ENCODE measurements around the gene RAB11FIP2. TPM values are rescaled to one million over a fixed set of nuclear protein-coding genes. Genes with fewer than 3 reads are reported as not detected.
"Not testable (repeated sequence)": the region's sequence is repeated elsewhere in the genome, so short reads cannot be mapped to it uniquely, and the experiment has no call there.

Gene RAB11FIP2
- total RNA-seq, 6 experiments from 2014 or later = 5.3 to 14.3 (median 6.9) TPM

DNA sequence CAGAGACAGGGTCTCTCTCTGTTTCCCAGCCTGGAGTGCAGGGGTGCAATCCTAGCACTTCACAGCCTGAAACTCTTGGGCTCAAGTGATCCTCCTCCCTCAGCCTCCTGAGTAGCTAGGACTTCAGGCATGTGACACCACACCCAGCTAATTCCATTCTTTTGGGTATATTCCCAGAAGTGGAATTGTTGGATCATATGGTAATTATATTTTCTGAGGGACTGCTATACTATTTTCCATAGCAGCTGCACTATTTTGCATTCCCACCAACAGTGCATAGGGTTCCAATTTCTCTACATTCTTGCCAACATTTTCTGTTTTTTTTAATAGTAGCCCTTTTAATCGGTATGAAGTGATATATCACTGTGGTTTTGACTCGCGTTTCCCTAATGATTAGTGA lies 30.0 kb upstream of the RAB11FIP2 start:
- intact Hi-C loops (cut with DNase I) = no loop called here
- Histone ChIP-seq H3K36me3 (no peaks in the 10 kb centered on the region), H3K4me3 (no peak overlapping the region), H3K4me1 (no peaks in the 10 kb centered on the region), H3K9me3 (no peaks in the 10 kb centered on the region), H3K27ac (no peak overlapping the region), H3K27me3 (no peaks in the 10 kb centered on the region)
- ATAC-seq (no peak), DNase-seq (no peak)
- TF ChIP-seq, protein P1, sequence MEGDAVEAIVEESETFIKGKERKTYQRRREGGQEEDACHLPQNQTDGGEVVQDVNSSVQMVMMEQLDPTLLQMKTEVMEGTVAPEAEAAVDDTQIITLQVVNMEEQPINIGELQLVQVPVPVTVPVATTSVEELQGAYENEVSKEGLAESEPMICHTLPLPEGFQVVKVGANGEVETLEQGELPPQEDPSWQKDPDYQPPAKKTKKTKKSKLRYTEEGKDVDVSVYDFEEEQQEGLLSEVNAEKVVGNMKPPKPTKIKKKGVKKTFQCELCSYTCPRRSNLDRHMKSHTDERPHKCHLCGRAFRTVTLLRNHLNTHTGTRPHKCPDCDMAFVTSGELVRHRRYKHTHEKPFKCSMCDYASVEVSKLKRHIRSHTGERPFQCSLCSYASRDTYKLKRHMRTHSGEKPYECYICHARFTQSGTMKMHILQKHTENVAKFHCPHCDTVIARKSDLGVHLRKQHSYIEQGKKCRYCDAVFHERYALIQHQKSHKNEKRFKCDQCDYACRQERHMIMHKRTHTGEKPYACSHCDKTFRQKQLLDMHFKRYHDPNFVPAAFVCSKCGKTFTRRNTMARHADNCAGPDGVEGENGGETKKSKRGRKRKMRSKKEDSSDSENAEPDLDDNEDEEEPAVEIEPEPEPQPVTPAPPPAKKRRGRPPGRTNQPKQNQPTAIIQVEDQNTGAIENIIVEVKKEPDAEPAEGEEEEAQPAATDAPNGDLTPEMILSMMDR (IDR thresholded peaks at IDR 0.05) = no peak
- TF ChIP-seq POLR2A (IDR thresholded peaks at IDR 0.05) = no peak
- WGBS (ENCODE audit: insufficient coverage, low coverage, low lambda C conversion rate, missing lambda C conversion rate) = 82% methylated on average over 3 of the region's 3 CpGs

DNA sequence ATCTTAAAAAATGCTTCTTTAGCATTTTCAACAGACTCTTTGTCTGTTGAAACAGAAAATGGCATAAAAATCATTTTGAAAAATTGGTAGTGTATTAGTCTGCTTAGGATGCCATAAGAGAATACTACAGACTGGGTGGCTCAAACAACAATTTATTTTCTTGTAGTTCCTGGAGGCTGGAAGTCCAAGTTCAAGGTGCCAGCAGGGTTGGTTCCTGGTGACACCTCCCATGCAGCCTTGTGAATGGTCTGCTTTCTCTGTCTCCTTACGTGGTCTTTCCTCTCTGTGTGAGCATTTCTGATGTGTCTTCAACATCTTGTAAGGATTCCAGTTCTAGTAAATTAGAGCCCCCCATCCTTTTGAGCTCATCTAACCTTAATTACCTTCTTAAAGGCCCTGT lies 26.1 kb upstream of the RAB11FIP2 start:
- no peak for DNase-seq
- Histone ChIP-seq H3K27me3 (no peaks in the 10 kb centered on the region), H3K9me3 (no peaks in the 10 kb centered on the region), H3K4me1 (no peaks in the 10 kb centered on the region), H3K36me3 (no peaks in the 10 kb centered on the region), H3K4me3 (no peak overlapping the region), H3K27ac (no peak overlapping the region)
- TF ChIP-seq, protein P1 (IDR thresholded peaks at IDR 0.05) = no peak
- WGBS (ENCODE audit: insufficient coverage, low coverage, low lambda C conversion rate, missing lambda C conversion rate) = 86% methylated on average over 1 of the region's 1 CpG
- ATAC-seq = no peak
- intact Hi-C loops (cut with DNase I) = no loop called here

DNA sequence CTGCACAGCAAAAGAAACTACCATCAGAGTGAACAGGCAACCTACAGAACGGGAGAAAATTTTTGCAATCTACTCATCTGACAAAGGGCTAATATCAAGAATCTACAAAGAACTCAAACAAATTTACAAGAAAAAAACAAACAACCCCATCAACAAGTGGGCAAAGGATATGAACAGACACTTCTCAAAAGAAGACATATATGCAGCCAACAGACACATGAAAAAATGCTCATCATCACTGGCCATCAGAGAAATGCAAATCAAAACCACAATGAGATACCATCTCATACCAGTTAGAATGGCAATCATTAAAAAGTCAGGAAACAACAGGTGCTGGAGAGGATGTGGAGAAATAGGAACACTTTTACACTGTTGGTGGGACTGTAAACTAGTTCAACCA lies 20.6 kb upstream of the RAB11FIP2 start:
- H3K36me3 ChIP-seq; intact Hi-C loops (cut with DNase I): not testable (repeated sequence)
- WGBS (ENCODE audit: insufficient coverage, low coverage, low lambda C conversion rate, missing lambda C conversion rate) = no CpG with 5 or more reads among the region's 1 CpG

DNA sequence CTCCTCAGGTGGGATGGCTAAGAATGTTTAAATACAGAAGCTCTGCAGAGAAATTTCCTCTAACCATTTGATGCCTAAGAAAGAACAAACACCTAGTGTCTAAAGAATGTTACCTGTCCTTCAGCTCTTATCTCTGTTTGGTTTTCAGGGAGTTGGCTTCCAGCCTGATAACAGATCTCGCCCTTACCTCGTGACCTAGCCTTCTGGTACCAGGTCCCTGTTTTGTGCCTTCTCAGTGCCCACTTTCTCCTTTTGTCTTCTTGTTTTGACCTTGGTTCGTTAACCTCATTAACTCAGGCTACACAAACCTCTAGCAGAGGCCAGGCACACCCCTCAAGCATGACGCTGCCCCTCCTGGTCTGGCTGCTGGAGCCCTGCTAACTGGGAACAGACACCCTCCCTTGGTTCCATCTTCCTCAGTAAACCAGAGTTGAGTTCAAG lies 16.1 kb upstream of the RAB11FIP2 start:
- Histone ChIP-seq H3K9me3 (no peaks in the 10 kb centered on the region), H3K4me1 (no peaks in the 10 kb centered on the region), H3K4me3 (no peak overlapping the region), H3K27ac (no peak overlapping the region), H3K36me3 (no peaks in the 10 kb centered on the region), H3K27me3 (no peaks in the 10 kb centered on the region)
- WGBS (ENCODE audit: insufficient coverage, low coverage, low lambda C conversion rate, missing lambda C conversion rate) = 35% methylated on average over 4 of the region's 4 CpGs
- TF ChIP-seq, protein P1 (IDR thresholded peaks at IDR 0.05) = no peak
- TF ChIP-seq POLR2A (IDR thresholded peaks at IDR 0.05) = no peak
- intact Hi-C loops (cut with DNase I) = no loop called here
- no peak for ATAC-seq
- DNase-seq = no peak

More for the DNA sequence above, 20.6 kb upstream of the RAB11FIP2 start:
- not testable (repeated sequence) for H3K9me3 ChIP-seq, H3K27me3 ChIP-seq, ATAC-seq, H3K4me3 ChIP-seq, H3K4me1 ChIP-seq, DNase-seq, H3K27ac ChIP-seq

DNA sequence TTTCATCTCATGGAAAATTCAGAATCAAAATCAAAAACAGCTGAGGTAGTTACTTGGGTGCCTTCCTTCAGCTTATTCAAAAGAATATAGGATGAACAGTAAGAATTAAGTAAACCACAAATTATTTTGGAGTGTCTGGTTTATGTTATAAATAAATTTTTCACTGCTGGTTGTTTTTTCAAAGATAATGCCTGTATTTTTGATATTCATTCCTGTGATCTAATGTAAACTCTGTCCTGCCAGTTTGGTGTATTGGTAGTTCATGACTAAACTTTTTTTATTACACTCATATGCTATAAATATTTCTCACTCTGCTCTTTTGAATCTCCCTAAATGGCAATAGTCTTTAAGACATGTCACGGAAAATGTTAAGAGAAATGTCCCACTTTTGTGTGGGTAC lies 11.6 kb upstream of the RAB11FIP2 start:
- Histone ChIP-seq H3K27me3 (no peaks in the 10 kb centered on the region), H3K9me3 (no peaks in the 10 kb centered on the region), H3K36me3 (no peaks in the 10 kb centered on the region), H3K4me3 (no peak overlapping the region), H3K4me1 (no peaks in the 10 kb centered on the region), H3K27ac (no peak overlapping the region)
- DNase-seq = no peak
- intact Hi-C loops (cut with DNase I) = no loop called here
- TF ChIP-seq, protein P1 (IDR thresholded peaks at IDR 0.05) = no peak
- no peak for ATAC-seq
- WGBS (ENCODE audit: insufficient coverage, low coverage, low lambda C conversion rate, missing lambda C conversion rate) = 90% methylated on average over 1 of the region's 1 CpG
